ENCODE data around the gene UTP4.
"Not testable (repeated sequence)": the region's sequence is repeated elsewhere in the genome, so short reads cannot be mapped to it uniquely, and the experiment has no call there.

Gene UTP4

DNA sequence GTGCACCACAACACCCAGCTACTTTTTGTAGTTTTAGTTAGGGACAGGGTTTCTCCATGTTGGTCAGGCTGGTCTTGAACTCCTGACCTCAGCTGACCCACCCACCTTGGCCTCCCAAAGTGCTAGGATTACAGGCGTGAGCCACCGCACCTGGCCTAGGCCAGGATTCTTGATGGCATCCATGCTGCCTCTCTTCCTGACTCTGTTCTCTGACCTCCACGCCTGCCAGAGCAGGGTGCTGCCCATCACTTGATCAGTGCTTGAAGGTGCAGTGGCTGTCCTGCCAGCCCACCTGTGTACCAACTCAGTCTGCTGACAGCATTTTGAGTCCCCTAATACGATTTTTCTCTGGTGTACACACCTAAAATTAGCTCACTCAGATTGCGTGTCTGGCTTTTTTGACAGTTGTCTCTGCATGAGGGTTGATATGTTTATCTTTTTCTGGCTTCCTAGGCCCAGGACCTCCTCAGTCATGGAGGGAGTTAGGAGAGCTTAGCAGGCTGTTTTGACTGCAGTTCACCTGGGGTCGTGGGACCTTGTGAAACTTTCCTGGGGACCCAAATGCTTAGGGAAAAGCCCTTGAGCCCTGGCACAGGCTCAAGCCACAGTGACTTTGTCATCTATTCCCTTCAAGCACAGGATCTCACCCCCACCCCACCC lies 21.1 kb upstream of the UTP4 start:
- DNase-seq: no peak

DNA sequence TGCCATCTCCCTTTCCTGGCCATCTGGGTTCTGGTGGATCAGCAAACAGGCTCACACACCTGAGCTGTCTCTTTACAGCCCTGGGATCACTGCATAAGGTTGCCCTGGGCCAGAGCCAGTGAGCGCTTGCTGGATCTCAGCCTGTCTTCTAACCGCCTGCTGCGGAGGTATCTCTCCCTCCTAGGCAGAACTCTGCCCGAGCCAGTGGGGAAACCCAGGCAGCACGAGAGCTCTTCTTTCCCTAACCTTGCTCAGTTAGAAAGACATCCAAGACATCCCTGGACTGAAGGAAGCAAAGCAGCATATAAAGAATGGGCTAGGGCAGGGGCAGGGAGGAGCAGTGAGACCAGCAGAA lies 20.6 kb upstream of the UTP4 start:
- no peak for DNase-seq

- peak; percentile 37 for DNase-seq
Measured at GRCh38 chr16:69112285-69113129, 19.9 kb upstream of the UTP4 start.

DNA sequence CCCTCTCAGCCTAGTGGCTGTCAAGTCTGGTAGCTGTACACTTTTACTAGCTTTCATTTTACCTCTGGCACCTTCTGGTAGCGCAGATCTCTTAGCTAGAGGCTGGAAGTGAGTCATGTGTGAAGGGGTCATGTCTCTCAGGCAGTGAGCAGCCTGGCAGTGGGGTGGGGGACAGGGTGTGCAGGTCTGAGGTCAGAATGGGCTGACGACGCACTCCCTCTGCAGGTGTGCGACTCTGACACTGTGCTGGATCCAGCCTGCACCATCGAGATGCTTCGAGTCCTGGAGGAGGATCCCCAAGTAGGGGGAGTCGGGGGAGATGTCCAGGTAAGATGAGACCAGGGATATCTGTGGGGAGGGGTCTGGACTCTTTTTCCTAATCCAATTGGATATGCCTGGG lies 19.2 kb upstream of the UTP4 start:
- no peak for DNase-seq

DNA sequence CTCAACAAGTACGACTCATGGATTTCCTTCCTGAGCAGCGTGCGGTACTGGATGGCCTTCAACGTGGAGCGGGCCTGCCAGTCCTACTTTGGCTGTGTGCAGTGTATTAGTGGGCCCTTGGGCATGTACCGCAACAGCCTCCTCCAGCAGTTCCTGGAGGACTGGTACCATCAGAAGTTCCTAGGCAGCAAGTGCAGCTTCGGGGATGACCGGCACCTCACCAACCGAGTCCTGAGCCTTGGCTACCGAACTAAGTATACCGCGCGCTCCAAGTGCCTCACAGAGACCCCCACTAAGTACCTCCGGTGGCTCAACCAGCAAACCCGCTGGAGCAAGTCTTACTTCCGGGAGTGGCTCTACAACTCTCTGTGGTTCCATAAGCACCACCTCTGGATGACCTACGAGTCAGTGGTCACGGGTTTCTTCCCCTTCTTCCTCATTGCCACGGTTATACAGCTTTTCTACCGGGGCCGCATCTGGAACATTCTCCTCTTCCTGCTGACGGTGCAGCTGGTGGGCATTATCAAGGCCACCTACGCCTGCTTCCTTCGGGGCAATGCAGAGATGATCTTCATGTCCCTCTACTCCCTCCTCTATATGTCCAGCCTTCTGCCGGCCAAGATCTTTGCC lies 18.0 kb upstream of the UTP4 start:
- no peak for DNase-seq

DNA sequence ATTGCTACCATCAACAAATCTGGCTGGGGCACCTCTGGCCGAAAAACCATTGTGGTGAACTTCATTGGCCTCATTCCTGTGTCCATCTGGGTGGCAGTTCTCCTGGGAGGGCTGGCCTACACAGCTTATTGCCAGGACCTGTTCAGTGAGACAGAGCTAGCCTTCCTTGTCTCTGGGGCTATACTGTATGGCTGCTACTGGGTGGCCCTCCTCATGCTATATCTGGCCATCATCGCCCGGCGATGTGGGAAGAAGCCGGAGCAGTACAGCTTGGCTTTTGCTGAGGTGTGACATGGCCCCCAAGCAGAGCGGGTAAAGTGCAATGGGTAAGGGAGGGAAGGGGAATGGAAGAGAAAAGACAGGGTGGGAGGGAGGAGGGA lies 17.5 kb upstream of the UTP4 start:
- DNase-seq: no peak

DNA sequence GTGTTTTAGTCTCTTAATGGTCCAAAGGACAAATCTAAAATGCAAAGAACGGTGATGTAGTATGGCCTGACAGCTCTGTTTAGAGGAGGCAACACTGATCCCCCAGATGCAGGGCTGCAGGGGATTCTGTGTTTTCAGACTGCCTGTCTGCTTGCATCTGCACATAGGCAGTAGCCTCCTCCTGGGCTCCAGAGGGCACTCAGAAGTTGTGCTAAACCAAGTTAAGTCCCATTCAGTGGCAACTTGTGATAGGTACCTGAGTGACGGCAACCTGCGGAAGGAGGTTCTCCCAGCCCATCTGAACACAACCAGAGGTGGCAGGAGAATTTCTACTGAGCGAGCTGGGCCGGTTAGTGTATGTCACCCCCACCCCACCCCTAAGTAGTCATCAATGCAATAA lies 17.1 kb upstream of the UTP4 start:
- no peak for DNase-seq

- no peak for DNase-seq
Measured at GRCh38 chr16:69115837-69116236, 16.6 kb upstream of the UTP4 start.

DNA sequence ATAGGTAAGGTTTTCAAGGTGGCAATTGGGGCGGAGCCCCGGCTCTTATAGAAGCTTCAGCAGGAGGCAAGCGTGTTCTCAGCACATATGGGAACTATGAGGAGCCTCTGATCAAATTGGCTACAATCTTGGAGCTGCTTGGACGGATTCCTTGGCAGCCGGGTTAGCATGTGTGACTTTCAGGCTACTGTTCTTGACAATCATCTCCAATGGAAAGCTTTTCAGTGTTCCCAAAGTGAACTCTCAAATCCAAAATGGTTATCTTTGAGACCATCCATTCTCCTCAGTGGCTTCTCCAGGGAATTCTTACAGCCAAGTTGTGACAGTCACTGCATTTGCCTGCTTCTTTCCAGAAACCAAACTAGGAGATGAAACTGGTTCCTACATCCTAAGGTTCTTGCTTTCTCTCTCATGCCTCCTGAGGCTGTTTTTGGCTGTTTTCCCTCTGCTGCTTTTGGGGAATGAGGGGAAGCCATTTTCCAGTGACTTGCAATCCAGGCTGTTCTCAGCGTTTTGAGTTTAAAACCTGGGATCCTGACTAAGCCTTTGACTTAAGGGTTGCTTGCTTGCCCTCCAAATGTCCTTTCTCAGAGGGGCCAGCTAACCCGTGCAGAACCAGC lies 16.1 kb upstream of the UTP4 start:
- no peak for DNase-seq

DNA sequence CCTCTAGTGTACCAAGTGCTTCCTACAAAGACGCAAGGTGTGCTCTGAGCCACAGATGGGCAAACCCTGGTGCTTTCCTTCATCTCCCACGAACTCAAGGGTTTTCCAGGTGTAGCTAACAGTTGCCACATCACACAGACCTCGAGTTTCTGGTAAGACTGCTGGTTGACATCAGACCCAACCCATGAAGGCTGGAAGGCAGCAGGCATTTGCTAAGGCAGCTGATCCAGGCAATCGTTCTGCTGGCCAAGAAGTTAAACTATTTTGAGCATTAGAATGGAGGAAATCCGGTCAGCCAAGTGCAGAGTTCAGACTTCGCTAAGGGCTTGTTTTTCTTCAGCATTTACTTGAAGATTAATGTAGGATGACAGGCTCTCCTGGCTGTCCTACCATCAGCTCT lies 15.5 kb upstream of the UTP4 start:
- DNase-seq: no peak

GRCh38 chr16:69118468-69118867 lies 14.0 kb upstream of the UTP4 start:
- no peak for DNase-seq

DNA sequence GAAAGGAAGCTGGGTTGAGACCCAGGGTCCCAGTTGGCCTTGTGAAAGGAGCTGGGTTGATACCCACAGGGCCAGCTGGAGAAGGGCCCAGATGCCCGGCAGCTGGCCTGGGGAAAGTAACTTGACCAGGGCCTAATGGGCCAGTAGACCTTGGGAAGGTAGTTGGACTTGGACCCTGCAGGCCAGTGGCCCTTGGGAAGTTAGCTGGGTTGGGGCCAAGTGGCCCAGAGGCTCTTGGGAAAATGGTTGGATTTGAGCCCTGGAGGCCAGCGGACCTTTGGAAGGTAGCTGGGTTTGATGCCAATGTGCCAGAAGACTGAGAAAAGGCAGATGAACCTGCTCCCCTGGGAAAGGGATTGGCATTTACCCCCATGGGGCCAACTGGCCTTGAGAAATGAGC lies 13.5 kb upstream of the UTP4 start:
- DNase-seq: no peak

- no peak for DNase-seq
Measured at GRCh38 chr16:69119536-69119935, 12.9 kb upstream of the UTP4 start.

DNA sequence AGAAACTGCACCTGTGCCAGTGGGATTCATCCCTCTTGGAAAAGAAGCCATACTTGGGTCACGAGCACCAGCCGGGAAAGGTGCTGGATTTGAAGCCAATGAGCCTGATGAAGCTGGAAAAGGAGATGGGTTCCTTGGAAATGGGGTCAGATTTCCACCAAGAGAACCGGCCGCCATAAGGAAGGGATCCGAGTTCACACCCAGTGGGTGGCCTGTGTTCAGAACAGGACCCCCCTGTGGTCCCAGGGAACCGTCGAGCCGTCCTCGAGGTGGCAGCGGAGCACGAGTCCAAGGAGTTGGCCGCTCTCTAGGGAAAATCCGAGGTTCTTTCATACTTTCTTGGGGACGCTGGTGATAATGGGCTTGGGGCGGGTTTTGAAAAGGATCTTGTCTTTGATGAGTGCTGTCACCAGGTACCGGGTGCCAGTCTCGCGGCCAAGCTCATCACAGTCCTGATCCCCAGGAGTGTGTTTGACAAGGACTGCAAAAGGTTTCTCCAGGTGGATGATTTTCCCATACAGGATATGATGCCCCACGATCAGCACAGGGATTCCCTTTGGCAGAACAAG lies 12.3 kb upstream of the UTP4 start:
- DNase-seq: no peak

GRCh38 chr16:69123910-69124309 lies 8.5 kb upstream of the UTP4 start:
- DNase-seq: peak; percentile 55

DNA sequence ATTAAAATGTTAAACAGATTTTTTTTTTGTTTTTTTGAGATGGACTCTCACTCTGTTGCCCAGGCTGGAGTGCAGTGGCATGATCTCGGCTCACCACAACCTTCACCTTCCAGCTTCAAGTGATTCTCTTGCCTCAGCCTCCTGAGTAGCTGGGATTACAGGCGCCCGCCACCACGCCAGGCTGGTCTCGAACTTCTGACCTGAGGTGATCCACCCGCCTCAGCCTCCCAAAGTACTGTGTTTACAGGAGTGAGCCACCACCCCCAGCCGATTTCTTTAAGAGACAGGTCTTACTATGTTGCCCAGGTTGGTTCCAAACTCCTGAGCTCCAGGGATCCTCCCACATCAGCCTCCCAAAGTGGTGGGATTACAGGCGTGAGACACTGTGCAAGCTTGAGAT lies 8.0 kb upstream of the UTP4 start:
- DNase-seq: not testable (repeated sequence)

DNA sequence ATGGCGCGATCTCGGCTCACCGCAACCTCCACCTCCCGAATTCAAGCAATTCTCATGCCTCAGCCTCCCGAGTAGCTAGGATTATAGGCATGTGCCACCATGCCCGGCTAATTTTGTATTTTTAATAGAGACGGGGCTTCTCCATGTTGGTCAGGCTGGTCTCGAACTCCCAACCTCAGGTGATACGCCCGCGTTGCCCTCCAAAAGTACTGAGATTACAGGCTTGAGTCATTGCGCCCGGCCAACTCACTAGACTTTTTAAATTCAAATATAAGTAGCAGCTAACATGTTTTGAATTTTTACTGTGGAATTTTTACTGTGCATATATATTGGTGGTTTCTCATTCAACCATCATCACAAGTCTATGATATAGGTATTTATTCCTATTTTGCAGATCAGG lies 7.5 kb upstream of the UTP4 start:
- DNase-seq: not testable (repeated sequence)

DNA sequence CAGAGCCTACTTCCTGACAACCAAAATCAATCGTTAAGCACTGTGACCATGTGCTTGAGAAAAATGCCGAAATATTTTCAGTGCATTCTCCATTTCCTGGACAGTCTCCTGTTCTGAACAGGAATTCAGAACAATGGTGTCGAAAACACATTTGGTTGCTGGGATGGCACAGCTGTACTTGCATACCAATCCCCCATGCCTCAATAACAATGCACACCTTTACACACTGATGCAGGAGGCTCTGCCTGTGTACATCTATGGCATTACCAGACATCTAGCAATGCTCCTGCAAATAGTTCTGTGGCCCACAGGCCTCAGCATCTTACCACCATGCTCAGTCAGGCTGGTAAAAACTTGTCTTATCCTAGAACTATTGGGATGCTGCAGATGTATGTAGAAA lies 6.2 kb upstream of the UTP4 start:
- no peak for DNase-seq

DNA sequence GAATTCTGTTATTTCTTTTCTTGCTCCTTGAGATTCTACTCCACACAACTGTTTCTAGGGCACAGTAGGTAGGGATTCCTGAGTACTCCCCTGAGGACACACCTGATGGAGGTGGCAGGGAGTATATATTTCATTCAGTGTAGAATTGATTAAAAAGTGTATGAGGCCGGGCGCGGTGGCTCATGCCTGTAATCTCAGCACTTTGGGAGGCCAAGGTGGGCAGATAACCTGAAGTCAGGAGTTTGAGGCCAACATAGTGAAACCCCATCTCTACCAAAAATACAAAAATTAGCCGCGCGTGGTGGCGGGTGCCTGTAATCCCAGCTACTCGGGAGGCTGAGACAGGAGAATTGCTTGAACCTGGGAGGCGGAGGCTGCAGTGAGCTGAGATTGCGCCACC lies 5.6 kb upstream of the UTP4 start:
- DNase-seq: not testable (repeated sequence)

- no peak for DNase-seq
Measured at GRCh38 chr16:69127966-69128510, 4.4 kb upstream of the UTP4 start.

GRCh38 chr16:69130461-69130860 lies 2.0 kb upstream of the UTP4 start:
- DNase-seq: no peak

DNA sequence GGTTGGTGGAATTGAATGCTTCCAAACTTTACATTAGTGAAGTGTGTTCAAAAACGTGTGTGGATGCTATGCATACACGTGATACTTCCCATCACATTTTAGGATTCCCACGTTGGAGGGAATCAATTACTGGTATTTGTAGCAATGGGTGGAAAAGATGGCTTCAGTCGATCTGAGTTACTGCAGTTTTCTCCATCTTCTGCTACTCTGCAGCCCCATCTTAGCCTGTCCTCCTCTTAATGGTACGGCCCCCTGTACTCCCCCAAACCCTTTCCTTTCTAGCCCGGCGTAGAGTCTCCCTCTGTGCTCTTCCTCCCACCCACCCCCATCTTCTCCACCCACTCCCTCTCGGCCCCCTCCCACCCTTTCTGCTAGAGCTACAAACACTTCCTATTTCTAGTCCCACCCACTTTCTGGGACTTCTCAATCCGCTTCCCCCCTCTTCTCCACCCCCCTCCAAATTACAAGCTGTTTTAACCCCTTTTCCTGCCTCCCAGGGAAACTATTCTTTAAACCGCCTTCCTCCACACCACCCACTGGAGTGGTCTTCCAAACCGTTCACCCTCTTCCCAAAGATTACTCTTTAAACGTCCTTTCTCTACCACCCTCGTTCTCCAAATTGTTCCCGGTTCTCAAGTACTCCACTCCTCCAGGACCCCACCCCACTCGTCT lies 1.1 kb upstream of the UTP4 start:
- DNase-seq: no peak
